Natural killer cell (primary cell): ENCODE results near the gene HNRNPR. TPM values are rescaled to one million over a fixed set of nuclear protein-coding genes. Genes with fewer than 3 reads are reported as not detected.

Experiments
- ATAC-seq, 3 donors: fragments of 150-1000 bp in 2 of 3; fragments of 200-7000 bp in 1 of 3; cut with Tn5 transposase; 1 replicate in 1 of 3; 2 replicates in 2 of 3; pipeline ENCODE4 v1.10.0; 2021; ENCODE audit warnings: mild to moderate bottlenecking in 2 of 3, moderate library complexity in 2 of 3
- DNase-seq, 2 donors: peaks; one replicate each; pipeline versions ENCODE4 v3.0.0 to v3.0.0-alpha.2; 2013 to 2021; ENCODE audit warnings: mixed read lengths in 1 of 2
- H3K27ac ChIP-seq: one replicate; pipeline ENCODE4 v1.5.1; 2013; ENCODE audit warnings: mild to moderate bottlenecking, low read length
- H3K27me3 ChIP-seq: one replicate; pipeline ENCODE4 v1.6.1; 2013; ENCODE audit warnings: low read length; ENCODE audit not compliant: control insufficient read depth, insufficient read depth
- H3K36me3 ChIP-seq: one replicate; pipeline ENCODE4 v1.6.1; 2013; ENCODE audit warnings: low read length; ENCODE audit not compliant: control insufficient read depth, insufficient read depth
- H3K4me1 ChIP-seq: one replicate; pipeline ENCODE4 v1.6.1; 2013; ENCODE audit warnings: low read length; ENCODE audit not compliant: control insufficient read depth, insufficient read depth
- H3K4me3 ChIP-seq: one replicate; pipeline ENCODE4 v1.5.1; 2013; ENCODE audit warnings: low read length
- H3K9me3 ChIP-seq: one replicate; pipeline ENCODE4 v1.6.1; 2013; ENCODE audit warnings: low read length; ENCODE audit not compliant: control insufficient read depth, insufficient read depth
- H3K27ac Mint-ChIP-seq, 2 donors: one replicate each; pipeline ENCODE4 v1.8.0; 2022; ENCODE audit warnings: mild to moderate bottlenecking in 2 of 2, mixed read lengths in 2 of 2, moderate library complexity in 1 of 2
- H3K27me3 Mint-ChIP-seq, 2 donors: one replicate each; pipeline ENCODE4 v1.8.0; 2022; ENCODE audit warnings: low read depth in 2 of 2, mixed read lengths in 2 of 2
- H3K36me3 Mint-ChIP-seq: one replicate; pipeline ENCODE4 v1.8.0; 2022; ENCODE audit warnings: mixed read lengths
- H3K4me1 Mint-ChIP-seq, 2 donors: one replicate each; pipeline ENCODE4 v1.8.0; 2022; ENCODE audit warnings: mixed read lengths in 2 of 2
- H3K4me3 Mint-ChIP-seq: one replicate; pipeline ENCODE4 v1.8.0; 2022; ENCODE audit warnings: mild to moderate bottlenecking, moderate library complexity, mixed read lengths
- H3K9me3 Mint-ChIP-seq, 2 donors: one replicate each; pipeline ENCODE4 v1.8.0; 2022; ENCODE audit warnings: mixed read lengths in 2 of 2
- WGBS: methylation state at CpG from one replicate; pipeline ENCODE4 v1.1.7; 2013; ENCODE audit warnings: missing lambda C conversion rate; ENCODE audit not compliant: insufficient coverage; 5-methylcytosine and 5-hydroxymethylcytosine counted together
- intact Hi-C: fragments of 100-400 bp; cut with micrococcal nuclease; formaldehyde crosslinking; loops from one replicate; pipeline ENCODE4 v1.14.2; 2022
- total RNA-seq, 4 donors: library from RNA; stranded (reverse); fragments of 120-200 nt in 1 of 4; gene quantifications; one replicate each; pipeline versions ENCODE4 v1.2.3 to v1.2.4, GENCODE V29; 2013 to 2022
- TF ChIP-seq, protein P1 (sequence below): fragments of 200-600 bp; IDR thresholded peaks from one replicate; pipeline ENCODE4 v1.8.0; 2022; ENCODE audit warnings: antibody characterized with exemption

HNRNPR gene
- total RNA-seq, 3 donors from 2014 or later (not counting 1 experiment from before 2014, with no cell fraction given), result 126 to 134 (median 128) TPM

DNA sequence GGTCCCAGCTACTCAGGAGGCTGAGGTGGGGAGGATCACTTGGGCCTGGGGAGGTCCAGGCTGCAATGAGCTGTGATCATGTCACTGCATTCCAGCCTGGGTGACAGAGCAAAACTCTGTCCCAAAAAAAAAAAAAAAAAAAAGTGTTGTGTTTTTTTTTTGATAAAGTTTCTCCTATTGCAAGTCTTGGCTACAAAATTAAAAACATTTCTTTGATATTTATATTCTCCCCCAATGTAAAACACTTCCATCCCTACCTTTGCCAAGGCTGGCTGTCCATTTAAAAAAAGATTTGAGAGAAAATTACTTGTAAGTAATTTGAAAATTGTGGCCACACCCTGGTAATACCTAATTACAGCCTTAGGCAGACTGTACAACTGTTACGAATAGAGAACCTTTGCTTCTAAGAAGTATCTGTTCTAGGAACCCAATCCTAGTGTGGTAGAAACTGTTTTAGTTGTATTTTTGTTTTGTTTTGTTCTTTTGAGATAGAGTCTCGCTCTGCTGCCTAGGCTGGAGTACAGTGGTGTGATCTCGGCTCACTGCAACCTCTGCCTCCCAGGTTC lies 14.3 kb upstream of the HNRNPR start:
- intact Hi-C loops, result no loop called here
- H3K27ac ChIP-seq, result no peak overlapping the region
- H3K36me3 Mint-ChIP-seq, result peaks cover 45% of the 10 kb centered on the region
- 94% methylated on average over 2 of the region's 3 CpGs for WGBS
- peaks cover 0 to 6% of the 10 kb centered on the region in 2 donors for H3K4me1 Mint-ChIP-seq
- peaks cover 12% of the 10 kb centered on the region for H3K36me3 ChIP-seq
- no peaks in the 10 kb centered on the region for H3K27me3 Mint-ChIP-seq
- peaks cover 10 to 28% of the 10 kb centered on the region in 2 donors for H3K9me3 Mint-ChIP-seq
- TF ChIP-seq, protein P1, sequence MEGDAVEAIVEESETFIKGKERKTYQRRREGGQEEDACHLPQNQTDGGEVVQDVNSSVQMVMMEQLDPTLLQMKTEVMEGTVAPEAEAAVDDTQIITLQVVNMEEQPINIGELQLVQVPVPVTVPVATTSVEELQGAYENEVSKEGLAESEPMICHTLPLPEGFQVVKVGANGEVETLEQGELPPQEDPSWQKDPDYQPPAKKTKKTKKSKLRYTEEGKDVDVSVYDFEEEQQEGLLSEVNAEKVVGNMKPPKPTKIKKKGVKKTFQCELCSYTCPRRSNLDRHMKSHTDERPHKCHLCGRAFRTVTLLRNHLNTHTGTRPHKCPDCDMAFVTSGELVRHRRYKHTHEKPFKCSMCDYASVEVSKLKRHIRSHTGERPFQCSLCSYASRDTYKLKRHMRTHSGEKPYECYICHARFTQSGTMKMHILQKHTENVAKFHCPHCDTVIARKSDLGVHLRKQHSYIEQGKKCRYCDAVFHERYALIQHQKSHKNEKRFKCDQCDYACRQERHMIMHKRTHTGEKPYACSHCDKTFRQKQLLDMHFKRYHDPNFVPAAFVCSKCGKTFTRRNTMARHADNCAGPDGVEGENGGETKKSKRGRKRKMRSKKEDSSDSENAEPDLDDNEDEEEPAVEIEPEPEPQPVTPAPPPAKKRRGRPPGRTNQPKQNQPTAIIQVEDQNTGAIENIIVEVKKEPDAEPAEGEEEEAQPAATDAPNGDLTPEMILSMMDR, result no peak
- DNase-seq (no peak), ATAC-seq (no peak)
- peaks cover 31% of the 10 kb centered on the region for H3K9me3 ChIP-seq
- no peaks in the 10 kb centered on the region for H3K4me1 ChIP-seq
- H3K27ac Mint-ChIP-seq, result no peak overlapping the region
- H3K4me3 Mint-ChIP-seq, result no peak overlapping the region
- no peaks in the 10 kb centered on the region for H3K27me3 ChIP-seq
- no peak overlapping the region for H3K4me3 ChIP-seq

DNA sequence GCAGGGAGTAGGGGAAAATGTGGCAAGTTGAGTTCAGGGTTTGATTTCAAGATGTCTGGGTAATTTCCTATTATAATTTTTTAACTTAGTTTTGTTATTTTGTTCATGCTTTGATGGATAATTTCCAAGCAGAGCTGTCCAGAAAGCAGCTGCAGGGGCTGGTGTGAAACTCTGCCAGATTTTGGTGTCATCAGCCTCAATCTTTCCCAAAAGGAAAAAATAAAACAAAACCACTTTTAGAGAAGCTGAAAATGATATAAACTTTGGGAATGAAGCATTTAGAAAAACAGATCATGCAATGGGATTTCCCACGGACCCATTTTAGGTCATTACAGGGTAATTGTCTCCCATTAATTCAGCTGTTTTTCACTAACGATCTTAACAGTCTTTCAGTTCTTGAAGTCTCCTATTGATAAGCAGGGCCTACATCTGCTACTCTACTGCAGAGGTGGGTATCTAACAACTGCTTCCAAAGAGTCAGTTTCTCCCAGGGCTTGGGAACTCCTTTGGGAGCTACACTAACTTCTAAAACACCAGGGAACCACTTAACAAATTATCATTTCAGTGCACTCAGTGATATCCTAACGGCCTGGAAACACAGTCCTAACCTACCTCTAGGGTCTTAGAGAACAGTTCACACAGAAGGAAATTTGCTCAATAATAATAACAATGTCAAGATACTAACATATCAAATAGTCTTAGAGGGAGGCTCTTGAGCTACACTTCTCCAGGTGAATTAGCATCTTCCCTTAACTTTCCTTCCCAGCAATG lies 13.2 kb upstream of the HNRNPR start:
- DNase-seq (no peak), ATAC-seq (no peak)
- Histone ChIP-seq H3K27me3 (no peaks in the 10 kb centered on the region), H3K4me3 (no peak overlapping the region), H3K27ac (no peak overlapping the region), H3K9me3 (peaks cover 20% of the 10 kb centered on the region), H3K4me1 (no peaks in the 10 kb centered on the region), H3K36me3 (peaks cover 4% of the 10 kb centered on the region)
- Mint-ChIP-seq H3K4me1 (peaks cover 0 to 6% of the 10 kb centered on the region in 2 donors), H3K36me3 (peaks cover 34% of the 10 kb centered on the region), H3K9me3 (peaks cover 8 to 22% of the 10 kb centered on the region in 2 donors), H3K27ac (no peak overlapping the region), H3K27me3 (no peaks in the 10 kb centered on the region), H3K4me3 (no peak overlapping the region)
- 90% methylated on average over 3 of the region's 3 CpGs for WGBS
- TF ChIP-seq, protein P1, result no peak
- intact Hi-C loops, result no loop called here

DNA sequence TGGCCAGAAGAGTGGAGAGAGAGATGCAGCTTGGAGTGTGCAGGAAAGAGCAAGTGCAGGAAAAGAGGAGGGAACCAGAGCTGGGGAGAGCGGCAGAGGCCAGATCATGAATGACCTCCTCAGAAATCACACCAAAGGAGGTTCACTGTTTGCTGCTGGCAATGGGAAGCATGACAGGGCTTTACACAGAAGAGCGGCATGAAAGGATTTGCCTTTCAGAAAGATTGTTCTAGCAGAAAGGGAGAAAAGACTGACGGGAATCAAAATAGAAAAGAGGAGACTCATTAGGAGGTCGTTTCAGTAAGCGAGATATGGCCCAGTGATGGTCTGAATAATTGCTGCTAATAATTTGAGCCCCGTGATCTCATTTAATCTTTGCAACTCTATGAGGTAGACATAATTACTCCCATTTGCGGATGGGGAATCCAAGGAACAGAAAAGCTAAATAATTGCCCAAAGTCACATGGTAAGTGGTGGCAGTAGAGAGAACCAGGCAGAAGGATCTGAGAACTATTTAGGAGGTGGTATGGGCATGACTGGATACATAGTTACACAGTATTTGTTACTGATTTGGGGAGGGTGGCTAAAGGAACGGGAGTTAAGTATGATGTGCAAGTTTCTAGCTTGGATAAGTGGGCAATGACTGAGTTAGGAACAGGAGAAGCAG lies 12.5 kb upstream of the HNRNPR start:
- TF ChIP-seq, protein P1, result no peak
- Histone ChIP-seq H3K9me3 (peaks cover 13% of the 10 kb centered on the region), H3K4me3 (no peak overlapping the region), H3K36me3 (no peaks in the 10 kb centered on the region), H3K27ac (no peak overlapping the region), H3K4me1 (no peaks in the 10 kb centered on the region), H3K27me3 (no peaks in the 10 kb centered on the region)
- intact Hi-C loops, result no loop called here
- ATAC-seq, result no peak
- H3K36me3 Mint-ChIP-seq, result peaks cover 27% of the 10 kb centered on the region
- peaks cover 8 to 20% of the 10 kb centered on the region in 2 donors for H3K9me3 Mint-ChIP-seq
- no peak overlapping the region for H3K27ac Mint-ChIP-seq
- H3K4me1 Mint-ChIP-seq, result peaks cover 0 to 6% of the 10 kb centered on the region in 2 donors
- H3K27me3 Mint-ChIP-seq, result no peaks in the 10 kb centered on the region
- WGBS, result 95% methylated on average over 7 of the region's 8 CpGs
- H3K4me3 Mint-ChIP-seq, result no peak overlapping the region
- DNase-seq, result no peak
